Spleen (tissue), 11 donors: Measurements from ENCODE around the gene MAPKAP1. TPM values are rescaled to one million over a fixed set of nuclear protein-coding genes. Genes with fewer than 3 reads are reported as not detected.

ENCODE experiments used
- DNase-seq: peaks from one replicate; pipeline ENCODE4 v3.0.0-alpha.2; 2020
- H3K27ac ChIP-seq, 8 donors: fragments of 200-600 bp; sonication (generic) in 7 of 8; 1 replicate in 4 of 8; 2 replicates in 4 of 8; pipeline versions ENCODE4 v1.5.0 to v1.8.0; 2016 to 2021; ENCODE audit warnings: inconsistent platforms in 4 of 8, mild to moderate bottlenecking in 4 of 8, moderate library complexity in 1 of 8
- H3K27me3 ChIP-seq, 7 donors: fragments of 200-600 bp; sonication (generic) in 6 of 7; replicated peaks in 1 of 7; 1 replicate in 4 of 7; 2 replicates in 3 of 7; pipeline versions ENCODE4 v1.5.0 to v1.8.0; 2016 to 2021; ENCODE audit warnings: inconsistent platforms in 3 of 7, mild to moderate bottlenecking in 1 of 7
- H3K36me3 ChIP-seq, 6 donors: fragments of 200-600 bp; sonication (generic) in 5 of 6; 1 replicate in 4 of 6; 2 replicates in 2 of 6; pipeline versions ENCODE4 v1.5.0 to v1.8.0; 2016 to 2021; ENCODE audit warnings: inconsistent platforms in 2 of 6
- H3K4me1 ChIP-seq, 6 donors: fragments of 200-600 bp; sonication (generic) in 5 of 6; 1 replicate in 3 of 6; 2 replicates in 3 of 6; pipeline versions ENCODE4 v1.5.0 to v1.8.0; 2016 to 2021; ENCODE audit warnings: inconsistent platforms in 3 of 6
- H3K4me3 ChIP-seq, 8 donors: fragments of 200-600 bp; sonication (generic) in 7 of 8; 1 replicate in 4 of 8; 2 replicates in 4 of 8; pipeline versions ENCODE4 v1.5.0 to v1.8.0; 2016 to 2021; ENCODE audit warnings: inconsistent platforms in 4 of 8, mild to moderate bottlenecking in 4 of 8, moderate library complexity in 2 of 8
- H3K9me3 ChIP-seq, 8 donors: fragments of 200-600 bp; sonication (generic) in 7 of 8; 1 replicate in 4 of 8; 2 replicates in 4 of 8; pipeline versions ENCODE4 v1.5.0 to v1.8.0; 2016 to 2021; ENCODE audit warnings: inconsistent platforms in 4 of 8
- CTCF ChIP-seq, 11 experiments: fragments of 200-600 bp in 7 of 11; fragments of 450-650 bp in 4 of 11; sonication (generic) in 4 of 11; IDR thresholded peaks in 8 of 11; conservative IDR thresholded peaks in 3 of 11; 1 replicate in 7 of 11; 2 replicates in 4 of 11; pipeline versions ENCODE4 v1.4.0 to v1.8.0; 2016 to 2021; ENCODE audit warnings: antibody characterized with exemption in 11 of 11, inconsistent platforms in 4 of 11, mild to moderate bottlenecking in 1 of 11
- POLR2A ChIP-seq, 3 donors: fragments of 450-650 bp; IDR thresholded peaks; one replicate each; pipeline ENCODE4 v1.5.1; 2017; ENCODE audit warnings: antibody characterized with exemption in 3 of 3, mild to moderate bottlenecking in 1 of 3
- POLR2AphosphoS5 ChIP-seq, 3 donors: sonication (generic); formaldehyde crosslinking; IDR thresholded peaks; one replicate each; pipeline ENCODE4 v1.5.1; 2017; ENCODE audit warnings: antibody characterized with exemption in 3 of 3
- WGBS, 5 donors: extraction: QIAGEN DNeasy Blood & Tissue Kit in 3 of 5; methylation state at CpG; one replicate each; pipeline versions ENCODE4 v1.1.5 to v1.1.7; 2013 to 2018; 5-methylcytosine and 5-hydroxymethylcytosine counted together
- intact Hi-C: fragments of 100-400 bp; cut with DNase I; formaldehyde crosslinking; loops from one replicate; pipeline ENCODE4 v1.15.0; 2023; ENCODE audit warnings: low total_unique reads
- polyA plus RNA-seq, 3 donors: library from polyadenylated mRNA; stranded (reverse); fragments of 200-250 nt; gene quantifications; one replicate each; pipeline ENCODE4 v1.2.1, GENCODE V29; 2013
- total RNA-seq, 7 donors: library from RNA; depleted of rRNA in 3 of 7; stranded (reverse); fragments of >200 nt in 3 of 7; fragmentation: NEBNext Ultra II Directional in 4 of 7; extraction: Animal tissue kit (Norgen Biotek cat#: 25700) in 4 of 7; gene quantifications; one replicate each; pipeline versions ENCODE4 v1.1.0 to v1.2.1, GENCODE V29; 2016 to 2021
- donor health status: healthy with polysubstance abuse.
- donor health status: DM: no; HTN: no; CAD: no; lungs with moderate emphysema.
- donor health status: DM: no; HTN: no; CAD: no.
- donor health status: Bipolar disorder and iron deficiency.
- donor health status: healthy.
- donor health status: DM: no; HTN: no; CAD: no.
- donor health status: DM: yes; HTN: yes; CAD: no.

MAPKAP1 gene
- total and polyA plus RNA-seq, 10 donors, result 37.2 to 77.2 (median 60.4) TPM

DNA sequence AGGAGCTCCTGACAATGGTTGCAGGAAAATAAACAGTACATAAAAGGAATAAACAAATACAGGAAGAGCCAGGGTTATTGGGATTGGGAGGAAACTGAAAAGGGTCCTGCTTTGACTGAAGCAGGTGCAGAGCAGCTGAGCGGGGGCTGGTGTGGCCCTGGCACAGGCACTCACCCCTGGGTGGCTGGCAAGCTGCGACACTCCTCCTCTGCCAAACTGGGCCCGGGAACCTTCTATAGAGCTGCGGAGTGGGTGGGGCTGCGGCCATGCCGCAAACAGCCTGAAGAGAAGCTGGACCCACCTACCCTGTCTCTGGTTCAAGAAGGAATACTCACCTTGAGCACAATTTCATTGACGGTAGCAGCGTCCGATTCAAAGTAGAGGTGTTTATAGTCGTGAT is 262.8 kb downstream of the MAPKAP1 start:
- intact Hi-C loops, result no loop called here
- TF ChIP-seq POLR2AphosphoS5 (IDR thresholded peaks at IDR 0.05), result no peak
- TF ChIP-seq CTCF (IDR thresholded peaks at IDR 0.05 in 8 of 11, conservative IDR thresholded peaks at IDR 0.05 in 3 of 11), result no peak
- no peak for TF ChIP-seq POLR2A (IDR thresholded peaks at IDR 0.05)
- Histone ChIP-seq H3K27ac (no peak overlapping the region), H3K27me3 (no peaks in the 10 kb centered on the region), H3K4me3 (no peak overlapping the region), H3K36me3 (peaks cover 0 to 72% (median 22%) of the 10 kb centered on the region in 6 donors), H3K4me1 (peaks cover 0 to 49% (median 21%) of the 10 kb centered on the region in 6 donors), H3K9me3 (no peaks in the 10 kb centered on the region)
- 92 to 96% (median 95%) methylated on average over 10 of the region's 10 CpGs for WGBS, 5 donors
- DNase-seq, result no peak

DNA sequence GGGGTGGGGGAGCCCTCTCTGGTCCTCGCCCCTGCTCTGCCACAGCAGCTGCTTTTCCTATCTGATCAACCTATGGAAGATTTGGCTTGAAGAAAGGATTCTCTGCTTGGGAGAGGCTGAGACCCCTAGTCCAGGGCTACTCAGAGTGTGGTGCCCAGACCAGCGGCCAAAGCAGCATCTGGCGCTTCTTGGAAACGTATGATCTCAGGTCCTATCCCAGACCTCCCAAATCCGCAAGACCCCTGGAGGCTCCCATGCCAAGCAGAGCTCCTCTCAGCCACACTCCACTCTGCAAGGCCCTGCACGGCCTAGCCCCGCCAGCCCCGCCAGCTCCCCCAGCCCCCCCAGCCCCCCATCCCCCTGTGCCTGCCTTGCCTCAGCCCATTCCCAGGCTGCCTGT is 263.6 kb downstream of the MAPKAP1 start:
- no peak for DNase-seq
- no peak overlapping the region for H3K27ac ChIP-seq
- TF ChIP-seq POLR2A (IDR thresholded peaks at IDR 0.05) (no peak), POLR2AphosphoS5 (IDR thresholded peaks at IDR 0.05) (no peak), CTCF (IDR thresholded peaks at IDR 0.05 in 8 of 11, conservative IDR thresholded peaks at IDR 0.05 in 3 of 11) (no peak)
- H3K4me1 ChIP-seq, result peaks cover 0 to 44% (median 20%) of the 10 kb centered on the region in 6 donors
- no peak overlapping the region for H3K4me3 ChIP-seq
- no peaks in the 10 kb centered on the region for H3K9me3 ChIP-seq
- 95 to 100% (median 98%) methylated on average over 2 to 8 of the region's 8 CpGs for WGBS, 5 donors
- no peaks in the 10 kb centered on the region for H3K27me3 ChIP-seq
- intact Hi-C loops, result no loop called here
- peaks cover 0 to 80% (median 30%) of the 10 kb centered on the region in 6 donors for H3K36me3 ChIP-seq

DNA sequence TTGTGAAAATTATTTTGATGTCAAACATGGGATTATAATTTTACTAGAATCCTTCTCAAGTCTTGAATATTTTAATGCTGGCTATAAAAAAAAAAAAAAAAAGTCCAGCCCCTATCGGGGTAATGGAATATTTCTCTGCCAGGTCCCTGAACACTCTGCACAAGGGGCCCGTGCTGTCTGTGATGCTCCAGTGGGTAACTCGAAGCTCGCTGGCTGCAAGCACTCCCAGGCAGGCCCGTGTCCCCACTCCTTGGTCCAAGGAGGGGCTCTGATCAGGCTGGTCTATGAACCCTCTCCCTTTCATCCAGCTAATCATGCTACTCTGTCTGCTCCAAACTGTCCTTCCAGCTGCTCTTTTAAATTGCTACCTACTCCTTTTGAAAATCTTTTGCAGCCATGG is 264.6 kb downstream of the MAPKAP1 start:
- no peak for TF ChIP-seq POLR2AphosphoS5 (IDR thresholded peaks at IDR 0.05)
- no peak for TF ChIP-seq POLR2A (IDR thresholded peaks at IDR 0.05)
- no peak for TF ChIP-seq CTCF (IDR thresholded peaks at IDR 0.05 in 8 of 11, conservative IDR thresholded peaks at IDR 0.05 in 3 of 11)
- H3K27me3 ChIP-seq, result no peaks in the 10 kb centered on the region
- no peak overlapping the region for H3K27ac ChIP-seq
- H3K36me3 ChIP-seq, result peaks cover 0 to 84% (median 35%) of the 10 kb centered on the region in 6 donors
- H3K4me3 ChIP-seq, result no peak overlapping the region
- 87 to 98% (median 95%) methylated on average over 5 of the region's 5 CpGs for WGBS, 5 donors
- peaks cover 0 to 35% (median 14%) of the 10 kb centered on the region in 6 donors for H3K4me1 ChIP-seq
- DNase-seq, result no peak
- no peaks in the 10 kb centered on the region for H3K9me3 ChIP-seq
- intact Hi-C loops, result no loop called here

- TF ChIP-seq POLR2AphosphoS5 (IDR thresholded peaks at IDR 0.05), result no peak
- no peak for TF ChIP-seq CTCF (IDR thresholded peaks at IDR 0.05 in 8 of 11, conservative IDR thresholded peaks at IDR 0.05 in 3 of 11)
- no peak for TF ChIP-seq POLR2A (IDR thresholded peaks at IDR 0.05)
- H3K27ac ChIP-seq, result no peak overlapping the region
- H3K36me3 ChIP-seq, result peaks cover 0 to 90% (median 38%) of the 10 kb centered on the region in 6 donors
- H3K4me3 ChIP-seq, result no peak overlapping the region
- no peaks in the 10 kb centered on the region for H3K27me3 ChIP-seq
- H3K4me1 ChIP-seq, result peaks cover 0 to 15% (median 0%) of the 10 kb centered on the region in 6 donors
- 82 to 96% (median 88%) methylated on average over 14 of the region's 14 CpGs for WGBS, 5 donors
- intact Hi-C loops, result no loop called here
- H3K9me3 ChIP-seq, result no peaks in the 10 kb centered on the region
- DNase-seq, result no peak
Observed at GRCh38 chr9:125440411-125440810, 266.6 kb downstream of the MAPKAP1 start.
